HG03025 (cell line): ENCODE results near the gene KLHL29.
"Not testable (repeated sequence)": the region's sequence is repeated elsewhere in the genome, so short reads cannot be mapped to it uniquely, and the experiment has no call there.

Source experiments
- ATAC-seq: cut with Tn5 transposase; IDR thresholded peaks from one replicate; pipeline ENCODE4 v1.9.1; 2021; ENCODE audit warnings: mild to moderate bottlenecking, moderate library complexity; ENCODE audit not compliant: unreplicated experiment, low FRiP score

KLHL29 gene

DNA sequence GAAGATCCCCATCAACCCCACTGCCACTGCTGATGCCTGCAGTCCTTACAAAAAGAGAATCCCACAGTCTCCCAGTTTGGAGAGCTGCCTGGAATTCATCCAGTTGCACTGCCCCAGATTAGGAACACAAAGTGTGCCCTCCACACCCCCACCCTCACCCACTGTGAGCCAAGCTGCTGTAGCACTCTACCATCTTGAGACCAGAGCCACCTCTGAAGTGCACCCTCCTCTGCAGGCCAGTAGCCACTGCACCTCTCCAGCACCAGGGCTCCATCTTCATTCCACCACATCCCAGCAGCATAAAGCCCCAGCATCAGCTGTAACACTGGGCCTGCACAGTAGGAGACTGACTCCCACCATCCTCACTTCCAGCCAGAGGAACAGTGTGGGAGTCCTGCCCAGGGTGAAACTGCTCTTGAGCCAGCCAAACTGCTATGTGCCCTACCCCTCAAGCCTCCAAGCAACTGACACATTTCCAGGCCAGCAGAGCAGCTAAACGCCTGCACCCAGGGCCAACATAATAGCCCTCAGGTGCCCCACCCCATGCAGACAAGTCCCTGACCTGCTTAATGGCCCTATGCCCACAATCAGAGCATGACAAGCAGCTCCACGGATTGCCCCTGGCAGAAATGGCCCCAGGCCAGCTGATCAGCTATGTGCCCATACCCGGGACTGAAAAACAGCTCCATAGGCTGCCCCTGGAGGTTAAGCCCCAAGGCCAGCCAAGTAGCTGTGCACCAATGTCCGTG is 335.9 kb downstream of the KLHL29 start:
- ATAC-seq: no peak

DNA sequence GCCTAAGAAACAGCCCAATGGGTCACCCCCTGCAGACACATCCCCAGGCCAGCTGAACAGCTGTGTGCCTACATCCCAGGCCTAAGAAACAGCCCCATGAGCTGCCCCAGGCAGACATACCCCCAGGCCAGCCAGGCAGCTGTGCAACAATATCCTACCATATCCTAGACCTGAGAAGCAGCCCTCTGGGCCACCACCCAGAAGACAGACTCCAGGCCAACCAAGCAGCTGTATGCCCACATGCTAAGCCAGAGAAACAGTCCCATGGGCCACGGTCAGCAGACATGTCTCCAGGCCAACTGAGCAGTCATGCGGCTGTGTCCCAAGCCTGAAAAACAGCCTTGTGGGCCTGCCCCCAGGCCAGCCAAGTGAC is 336.5 kb downstream of the KLHL29 start:
- ATAC-seq: no peak

DNA sequence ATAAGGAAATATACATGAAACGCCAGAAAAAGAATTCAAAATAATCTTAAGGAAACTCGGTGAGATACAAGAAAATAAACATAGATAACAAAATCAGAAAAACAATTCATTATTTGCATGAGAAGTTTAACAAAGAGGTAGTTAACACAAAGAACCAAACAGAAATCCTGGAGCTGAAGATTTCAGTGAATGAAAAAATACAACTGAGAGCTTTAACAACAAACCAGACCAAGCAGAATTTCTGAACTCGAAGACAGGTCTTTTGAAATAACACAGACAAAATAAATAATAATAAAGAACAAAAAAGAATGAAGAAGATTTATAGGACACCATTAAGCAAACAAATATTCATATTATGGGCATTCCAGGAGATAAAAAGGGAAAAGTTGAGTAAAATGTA is 337.3 kb downstream of the KLHL29 start:
- ATAC-seq: no peak

GRCh38 chr2:23723029-23723428 is 338.1 kb downstream of the KLHL29 start:
- not testable (repeated sequence) for ATAC-seq

DNA sequence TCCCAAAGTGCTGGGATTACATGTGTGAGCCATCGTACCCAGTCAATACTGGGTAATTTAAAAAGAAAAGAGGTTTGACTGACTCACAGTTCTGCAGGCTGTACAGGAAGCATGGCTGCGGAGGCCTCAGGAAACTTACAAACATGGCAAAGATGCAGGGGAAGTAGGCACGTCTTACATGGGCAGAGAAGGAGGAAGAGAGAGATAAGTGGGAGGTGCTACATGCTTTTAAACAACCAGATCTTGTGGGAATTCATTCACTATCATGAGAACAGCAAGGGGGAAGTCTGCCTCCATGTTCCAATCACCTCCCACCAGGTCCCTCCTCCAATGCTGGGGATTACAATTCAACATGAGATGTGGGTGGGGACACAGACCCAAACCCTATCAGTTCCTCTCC is 349.4 kb downstream of the KLHL29 start:
- ATAC-seq: no peak

DNA sequence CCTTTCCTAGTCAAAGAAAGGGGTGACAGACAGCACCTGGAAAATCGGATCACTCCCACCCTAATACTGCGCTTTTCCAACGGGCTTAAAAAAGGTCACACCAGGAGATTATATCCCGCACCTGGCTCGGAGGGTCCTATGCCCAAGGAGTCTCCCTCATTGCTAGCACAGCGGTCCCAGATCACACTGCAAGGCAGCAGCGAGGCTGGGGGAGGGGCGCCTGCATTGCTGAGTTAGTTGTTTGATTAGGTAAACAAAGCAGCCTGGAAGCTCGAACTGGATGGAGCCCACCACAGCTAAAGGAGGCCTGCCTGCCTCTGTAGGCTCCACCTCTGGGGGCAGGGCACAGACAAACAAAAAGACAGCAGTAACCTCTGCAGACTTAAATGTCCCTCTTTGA is 351.8 kb downstream of the KLHL29 start:
- ATAC-seq: not testable (repeated sequence)

- ATAC-seq: no peak
Measured at GRCh38 chr2:23745068-23745725, 360.2 kb downstream of the KLHL29 start.

DNA sequence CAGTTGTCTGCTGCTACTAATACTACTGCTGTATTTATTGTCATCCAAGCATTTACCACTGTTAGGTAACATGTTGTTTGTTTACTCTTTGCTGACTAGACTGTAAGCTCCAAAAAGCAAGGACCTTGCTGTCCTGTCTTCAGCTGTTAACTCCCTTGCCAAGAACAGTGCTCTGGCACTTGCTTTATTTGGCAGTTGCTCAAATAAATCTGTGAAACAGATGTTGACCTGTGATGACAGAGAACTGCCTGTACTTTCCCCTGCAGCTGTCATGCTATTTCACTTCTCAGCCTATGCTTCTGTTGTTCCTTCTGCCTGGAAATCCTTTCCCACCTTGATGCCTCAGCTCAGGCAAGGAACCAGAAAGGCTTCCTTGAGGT is 360.7 kb downstream of the KLHL29 start:
- no peak for ATAC-seq

DNA sequence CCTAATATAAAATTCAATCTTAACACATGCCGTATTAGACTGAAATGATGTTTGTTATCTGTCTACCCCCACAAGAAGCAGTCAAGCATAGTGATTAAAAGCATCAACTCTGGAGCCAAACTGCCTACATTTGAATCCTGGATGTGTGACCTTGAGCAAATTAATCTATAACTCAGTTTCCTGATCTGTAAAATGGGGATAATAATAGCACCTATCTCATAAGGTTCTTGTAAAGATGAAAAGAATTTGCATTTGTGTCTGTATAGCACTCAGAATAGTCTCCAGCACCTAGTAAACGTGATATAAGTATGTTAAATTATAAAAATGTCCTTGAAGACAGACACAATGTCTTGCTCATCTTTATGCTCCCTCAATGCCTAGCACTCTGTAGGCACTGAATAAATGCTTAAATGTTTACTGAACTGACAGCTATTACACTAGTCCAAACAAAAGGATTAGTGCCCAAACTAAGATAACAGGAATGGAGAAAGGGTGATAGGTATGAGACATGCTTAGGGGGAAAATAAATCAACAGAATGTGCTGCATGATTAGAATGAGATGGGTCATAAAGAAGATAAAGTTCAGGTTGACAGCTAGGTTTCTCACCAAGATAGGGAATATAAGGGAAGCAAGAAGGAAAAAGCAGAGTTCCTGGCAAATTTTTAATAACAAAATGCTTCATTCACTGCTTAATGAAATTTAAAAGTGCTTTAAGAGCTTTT is 361.3 kb downstream of the KLHL29 start:
- no peak for ATAC-seq

DNA sequence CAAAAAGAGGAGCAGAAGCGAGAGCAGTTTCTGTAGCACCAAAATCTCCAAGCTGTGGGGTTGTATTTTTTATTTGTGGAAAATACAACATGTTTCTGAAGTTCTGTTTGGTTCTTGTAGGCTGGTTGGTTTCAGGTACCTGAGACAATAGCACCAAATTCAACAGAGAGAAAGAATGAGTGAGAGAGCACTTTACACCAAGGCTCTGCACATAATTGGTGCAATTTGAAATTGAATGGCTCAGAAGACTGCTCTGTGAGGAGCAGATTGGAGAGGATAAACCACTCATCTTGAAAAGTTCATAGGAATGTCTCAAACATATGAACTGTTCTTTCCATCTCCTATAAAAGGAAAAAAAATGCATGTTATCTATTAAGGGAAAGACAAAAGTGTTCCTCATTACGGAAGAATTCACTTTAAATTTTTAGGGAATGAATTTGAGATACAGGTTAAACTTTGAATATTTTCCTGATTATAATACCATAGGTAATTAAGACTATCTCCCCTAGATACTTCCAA is 366.8 kb downstream of the KLHL29 start:
- ATAC-seq: no peak

- no peak for ATAC-seq
Measured at GRCh38 chr2:23753291-23754010, 368.5 kb downstream of the KLHL29 start.

DNA sequence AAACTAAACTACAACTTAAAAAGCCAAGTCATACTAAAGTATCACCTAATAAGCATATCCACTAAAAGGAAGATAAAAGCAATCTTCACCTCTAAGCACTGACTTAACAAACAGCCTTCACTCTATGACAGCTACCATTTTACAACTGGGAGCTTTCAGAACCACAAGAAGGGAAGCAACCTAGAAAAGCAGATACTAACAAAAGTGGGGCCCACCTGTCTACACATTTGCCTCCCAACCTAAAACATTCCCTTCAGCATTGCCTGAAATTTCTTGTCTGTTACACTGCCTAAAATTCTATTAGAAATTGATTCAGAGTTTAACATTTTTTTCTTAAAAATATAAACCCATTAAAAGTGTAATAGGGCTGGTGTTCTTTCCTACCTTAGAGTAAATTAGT is 370.0 kb downstream of the KLHL29 start:
- no peak for ATAC-seq

DNA sequence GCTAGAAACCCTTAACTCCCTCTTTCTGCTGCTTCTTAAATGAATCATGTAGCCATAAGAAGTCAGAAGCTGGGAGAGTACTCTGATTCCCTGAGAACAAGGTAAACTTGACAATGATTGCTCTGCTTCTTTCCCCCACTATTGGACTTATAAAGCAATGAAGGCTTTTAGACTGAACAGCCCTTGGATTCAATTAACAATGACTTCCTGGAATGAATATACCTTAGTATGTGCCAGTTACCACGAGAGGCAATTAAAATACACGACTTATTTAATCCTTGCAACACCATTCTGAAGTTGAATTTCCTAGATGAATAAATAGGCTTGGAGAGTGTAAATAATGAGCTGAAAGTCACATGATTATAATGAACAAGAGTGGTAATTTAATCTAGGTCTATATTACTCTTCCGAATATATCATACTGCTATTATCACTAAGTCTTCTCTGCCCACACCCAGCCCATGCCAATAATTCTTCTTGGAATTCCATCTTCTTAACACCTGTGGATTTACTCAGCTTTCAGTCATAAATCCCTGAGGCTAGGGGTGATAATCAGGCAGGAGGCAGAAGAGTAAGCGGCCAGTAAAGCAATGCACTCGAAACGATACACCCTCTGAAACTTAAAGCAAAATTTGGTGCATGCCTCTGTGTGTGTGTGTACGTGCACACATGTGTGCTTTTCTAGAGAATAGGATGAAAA is 371.8 kb downstream of the KLHL29 start:
- ATAC-seq: no peak

- ATAC-seq: no peak
Measured at GRCh38 chr2:23757686-23758433, 372.9 kb downstream of the KLHL29 start.
